Chondrocyte (in vitro differentiated cells): Measurements from ENCODE around the gene ITPRID2. TPM values are rescaled to one million over a fixed set of nuclear protein-coding genes. Genes with fewer than 3 reads are reported as not detected.

Source experiments
- DNase-seq: peaks from one replicate; pipeline ENCODE4 v3.0.0; 2021; ENCODE audit warnings: mixed read lengths, low spot score
- H3K27ac Mint-ChIP-seq: one replicate; pipeline ENCODE4 v1.8.0; 2021; ENCODE audit warnings: mild to moderate bottlenecking, moderate library complexity, mixed read lengths; ENCODE audit not compliant: unreplicated experiment
- H3K27me3 Mint-ChIP-seq: 2 replicates; pipeline ENCODE4 v1.8.0; 2021; ENCODE audit warnings: low read depth, mixed read lengths
- H3K36me3 Mint-ChIP-seq: 2 replicates; pipeline ENCODE4 v1.8.0; 2021; ENCODE audit warnings: low read depth, mixed read lengths
- H3K4me1 Mint-ChIP-seq: 2 replicates; pipeline ENCODE4 v1.8.0; 2021; ENCODE audit warnings: low read depth, mild to moderate bottlenecking, mixed read lengths
- H3K4me3 Mint-ChIP-seq: one replicate; pipeline ENCODE4 v1.8.0; 2021; ENCODE audit warnings: mild to moderate bottlenecking, moderate library complexity, mixed read lengths; ENCODE audit not compliant: unreplicated experiment
- H3K9me3 Mint-ChIP-seq: 2 replicates; pipeline ENCODE4 v1.8.0; 2021; ENCODE audit warnings: low read depth, mixed read lengths
- CTCF ChIP-seq: fragments of 200-600 bp; sonication (generic); IDR thresholded peaks from 2 replicates; pipeline ENCODE4 v1.5.0; 2021; ENCODE audit warnings: antibody characterized with exemption, mild to moderate bottlenecking, moderate library complexity
- total RNA-seq: library from RNA; stranded (reverse); gene quantifications from 3 replicates; pipeline ENCODE4 v1.2.1, GENCODE V29; 2021

The ITPRID2 gene
- total RNA-seq, 1 donor from 2014 or later = 64.6 TPM

GRCh38 chr2:181862583-181863281 lies 28.8 kb upstream of the ITPRID2 start:
- no peak for DNase-seq
- Mint-ChIP-seq H3K27me3 (no peaks in the 10 kb centered on the region), H3K36me3 (no peaks in the 10 kb centered on the region), H3K9me3 (no peaks in the 10 kb centered on the region), H3K27ac (no peak overlapping the region), H3K4me1 (no peaks in the 10 kb centered on the region), H3K4me3 (no peak overlapping the region)
- no peak for TF ChIP-seq CTCF

GRCh38 chr2:181872178-181872577 lies 19.4 kb upstream of the ITPRID2 start:
- TF ChIP-seq CTCF = no peak
- Mint-ChIP-seq H3K4me3 (no peak overlapping the region), H3K27ac (no peak overlapping the region), H3K36me3 (no peaks in the 10 kb centered on the region), H3K4me1 (peaks cover 11% of the 10 kb centered on the region), H3K9me3 (no peaks in the 10 kb centered on the region), H3K27me3 (no peaks in the 10 kb centered on the region)
- DNase-seq = no peak

- no peak for TF ChIP-seq CTCF
- Mint-ChIP-seq H3K27ac (no peak overlapping the region), H3K36me3 (no peaks in the 10 kb centered on the region), H3K4me1 (peaks cover 11% of the 10 kb centered on the region), H3K9me3 (no peaks in the 10 kb centered on the region), H3K4me3 (no peak overlapping the region), H3K27me3 (no peaks in the 10 kb centered on the region)
- no peak for DNase-seq
These were observed 14.9 kb upstream of the ITPRID2 start for GRCh38 chr2:181876614-181877063.

GRCh38 chr2:181877181-181877664 lies 14.3 kb upstream of the ITPRID2 start:
- Mint-ChIP-seq H3K36me3 (no peaks in the 10 kb centered on the region), H3K27ac (no peak overlapping the region), H3K4me3 (no peak overlapping the region), H3K4me1 (peaks cover 6% of the 10 kb centered on the region), H3K9me3 (no peaks in the 10 kb centered on the region), H3K27me3 (no peaks in the 10 kb centered on the region)
- no peak for TF ChIP-seq CTCF
- no peak for DNase-seq

- H3K36me3 Mint-ChIP-seq = no peaks in the 10 kb centered on the region
- H3K4me1 Mint-ChIP-seq = no peaks in the 10 kb centered on the region
- H3K27ac Mint-ChIP-seq = no peak overlapping the region
- DNase-seq = no peak
- H3K27me3 Mint-ChIP-seq = no peaks in the 10 kb centered on the region
- no peak for TF ChIP-seq CTCF
- H3K4me3 Mint-ChIP-seq = no peak overlapping the region
- H3K9me3 Mint-ChIP-seq = no peaks in the 10 kb centered on the region
These were observed 13.1 kb upstream of the ITPRID2 start for GRCh38 chr2:181878448-181878847.
